ENCODE measurements around the gene THAP8.
A peak's percentile ranks its signal among the peaks of the same experiment; 100 is the strongest.

Gene THAP8

DNA sequence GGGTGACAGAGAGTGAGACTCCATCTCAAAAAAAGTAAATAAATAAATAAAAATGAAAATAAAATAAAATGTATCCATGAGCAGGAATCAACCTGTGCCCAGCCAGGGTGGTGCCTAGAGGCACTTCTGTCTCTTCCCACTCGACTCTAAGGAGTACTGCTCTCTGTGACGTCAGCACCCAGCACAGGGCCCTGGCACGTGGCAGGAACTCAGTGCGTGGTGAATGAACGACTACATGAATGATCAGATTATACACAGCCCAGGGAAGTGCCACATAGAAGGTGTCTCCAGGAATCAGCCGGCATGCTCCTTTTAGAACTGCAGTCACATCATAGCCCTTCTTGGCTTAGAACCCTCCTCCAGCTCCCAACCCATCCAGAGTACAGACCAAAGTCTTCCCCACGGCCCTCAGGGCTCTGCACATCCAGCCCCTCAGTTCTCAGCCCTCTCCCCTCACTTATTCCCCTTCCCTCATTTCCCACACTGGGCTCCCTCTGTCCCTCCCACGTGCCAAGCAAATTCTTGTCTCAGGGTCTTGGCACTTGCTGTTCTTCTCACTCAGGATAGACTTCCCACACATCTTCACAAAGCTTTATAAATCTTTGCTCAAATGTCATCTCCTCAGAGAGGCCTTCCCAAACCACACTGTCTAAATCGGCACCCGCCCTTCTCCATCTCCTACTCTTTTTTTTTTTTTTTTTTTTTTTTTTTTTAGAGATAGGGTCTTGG, 25.6 kb downstream of the THAP8 start:
- DNase-seq = no peak

DNA sequence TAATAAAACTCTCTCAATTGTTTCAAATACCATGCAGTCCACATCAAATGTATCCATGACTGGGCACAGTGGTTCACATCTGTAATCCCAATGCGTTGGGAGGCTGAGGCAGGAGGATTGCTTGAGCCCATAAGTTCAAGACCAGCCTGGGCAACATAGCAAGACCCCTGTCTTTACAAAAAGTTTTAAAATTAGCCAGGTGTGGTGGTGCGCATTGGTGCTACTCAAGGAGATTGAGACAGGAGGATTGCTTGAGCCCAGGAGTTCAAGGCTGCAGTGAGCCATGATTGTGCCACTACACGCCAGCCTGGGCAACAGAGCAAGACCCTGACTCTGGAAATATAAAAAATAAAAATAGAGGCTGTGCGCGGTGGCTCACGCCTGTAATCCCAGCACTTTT, 26.4 kb downstream of the THAP8 start:
- DNase-seq = no peak

DNA sequence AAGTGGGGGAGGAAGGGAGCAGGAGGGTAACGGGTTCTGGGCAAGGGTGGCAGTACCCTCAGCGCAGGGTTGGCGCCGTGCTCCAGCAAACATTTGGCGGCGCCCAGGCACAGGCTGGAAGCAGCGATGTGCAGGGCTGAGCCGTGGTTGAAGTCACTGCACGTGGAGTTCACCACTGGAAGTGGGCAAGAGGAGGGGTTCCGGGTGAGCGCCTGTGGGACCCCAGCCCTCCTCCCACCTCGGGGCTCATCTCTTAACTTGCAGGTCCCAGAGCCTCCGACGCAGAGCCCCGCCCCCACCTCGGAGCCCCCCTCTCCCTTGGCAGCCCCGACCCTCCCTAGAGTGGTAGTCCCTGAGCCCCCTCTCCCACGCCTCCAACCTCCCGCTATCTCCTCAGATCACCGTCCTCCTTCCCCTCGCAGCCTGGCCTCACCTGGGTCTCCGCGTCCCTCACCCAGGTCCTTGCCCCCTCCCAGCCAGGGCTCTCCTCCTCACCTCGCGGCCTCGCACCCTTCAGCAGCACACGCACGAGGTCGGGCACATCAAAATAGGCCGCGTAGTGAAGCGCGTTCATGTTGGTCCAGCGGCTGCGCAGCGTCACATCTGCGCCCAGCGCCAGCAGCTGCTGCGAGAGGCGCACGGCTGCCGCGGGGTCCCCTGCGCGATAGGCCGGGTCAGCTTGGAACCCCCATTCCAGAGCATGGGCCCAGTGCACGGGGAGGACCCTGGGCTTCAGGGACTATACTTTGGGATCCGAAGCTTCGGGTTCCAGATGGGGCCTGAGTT, 27.8 kb downstream of the THAP8 start:
- no peak for DNase-seq

DNA sequence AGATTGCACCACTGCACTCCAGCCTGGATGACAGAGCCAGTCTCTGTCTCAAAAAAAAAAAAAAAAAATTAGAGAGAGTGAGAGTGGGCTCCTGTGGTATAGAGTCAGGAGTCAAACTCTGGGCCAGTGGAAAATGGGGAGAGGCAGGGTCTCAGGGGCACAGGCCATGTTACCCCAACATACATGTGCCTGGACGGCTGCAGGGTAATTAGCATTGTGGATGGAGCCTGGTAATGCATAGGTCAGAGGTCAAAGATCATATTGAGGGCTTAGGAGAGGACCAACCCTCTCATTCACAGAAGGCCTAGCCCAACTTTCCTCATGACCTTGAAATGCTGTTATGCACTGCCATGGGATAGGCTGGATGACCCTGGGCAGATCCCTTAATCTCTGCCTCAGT, 28.5 kb downstream of the THAP8 start:
- no peak for DNase-seq

DNA sequence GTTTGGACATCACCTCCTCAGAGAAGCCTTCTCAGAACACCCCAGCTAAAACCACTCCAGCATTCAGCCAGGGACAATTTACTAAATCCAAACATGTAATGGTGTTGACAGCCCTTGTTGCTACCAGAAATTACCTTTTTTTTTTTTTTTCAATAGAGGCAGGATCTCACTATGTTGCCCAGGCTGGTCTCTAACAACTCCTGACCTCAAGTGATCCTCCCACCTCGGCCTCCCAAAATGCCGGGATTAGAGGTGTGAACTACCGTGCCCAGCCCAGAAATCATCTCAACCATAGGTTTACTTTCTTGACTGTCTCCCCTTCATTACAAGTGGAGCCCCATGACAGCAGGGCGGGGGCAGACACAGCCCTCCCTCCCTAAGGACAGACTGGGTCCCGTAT, 30.7 kb downstream of the THAP8 start:
- no peak for DNase-seq

DNA sequence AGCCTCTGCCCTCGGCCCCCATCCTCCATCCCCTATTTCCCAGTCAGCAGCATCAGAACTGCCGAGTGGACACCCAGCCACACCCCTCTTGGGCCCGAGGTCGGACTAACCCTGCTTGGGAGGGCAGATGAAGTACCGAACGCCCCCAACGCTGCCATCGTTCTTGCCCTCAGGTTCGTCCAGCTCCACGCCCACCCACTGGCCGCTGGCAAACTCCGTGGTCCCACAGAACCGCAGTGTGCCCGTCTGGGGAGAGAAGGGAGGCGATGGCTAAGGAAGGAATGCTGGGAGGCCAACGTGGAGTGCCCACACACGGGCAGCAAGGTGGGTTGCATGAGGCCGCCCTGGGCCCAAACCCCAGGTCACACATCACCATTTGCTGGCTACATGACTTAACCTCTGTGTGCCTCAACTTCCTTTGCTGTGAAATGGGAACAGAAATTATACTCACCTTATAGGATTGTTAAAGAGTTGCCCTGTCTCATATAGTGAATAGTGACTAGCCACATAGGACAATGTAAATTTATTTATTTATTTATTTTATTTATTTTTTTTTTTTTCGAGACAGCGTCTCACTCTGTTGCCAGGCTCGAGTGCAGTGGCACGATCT, 34.9 kb downstream of the THAP8 start:
- DNase-seq = no peak

DNA sequence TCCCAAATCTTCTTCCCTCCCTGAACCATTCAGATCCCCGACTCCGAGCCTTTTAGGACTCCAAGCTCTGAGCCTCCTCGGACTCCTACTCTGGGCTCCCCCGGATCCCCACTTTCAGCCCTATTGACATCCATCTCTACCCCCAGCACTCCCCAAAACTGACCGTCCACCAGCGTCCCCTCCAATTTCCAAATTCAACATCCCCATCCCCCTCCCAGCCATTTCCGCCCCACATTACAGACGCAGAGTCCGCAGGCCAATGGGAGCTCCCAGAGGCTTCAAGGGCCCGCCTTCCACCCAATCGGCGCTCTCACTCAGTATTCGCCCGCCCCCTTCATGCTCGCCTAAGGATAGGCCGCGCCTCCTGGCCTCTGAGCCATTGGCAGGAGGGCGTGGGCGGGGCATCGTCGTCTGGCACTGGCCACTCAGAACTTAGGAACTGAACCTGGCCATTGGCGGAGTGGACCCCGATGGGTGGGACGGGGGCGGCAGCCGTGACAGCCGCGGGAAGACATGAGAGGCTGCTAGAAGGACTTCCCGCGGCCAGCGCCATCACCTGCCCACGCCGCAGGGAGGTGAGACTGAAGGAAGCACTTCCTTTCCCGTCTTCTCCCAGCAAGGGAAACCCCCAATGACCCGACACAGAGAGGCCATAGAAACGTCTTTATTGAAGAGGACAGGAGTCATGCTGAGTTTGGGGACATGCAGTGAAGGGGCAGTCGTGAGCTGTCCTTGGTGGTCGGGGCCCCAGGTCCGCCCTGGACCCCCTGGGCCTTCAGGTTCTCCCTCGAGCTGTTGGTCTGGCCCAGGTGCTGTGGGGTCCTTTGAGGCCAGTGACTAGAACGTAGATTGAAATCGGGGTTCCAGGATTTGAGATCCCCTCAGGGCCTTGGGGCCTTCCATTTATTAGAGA, 39.8 kb downstream of the THAP8 start, which contains the start of gene ALKBH6:
Gene ALKBH6 (minus strand): TSS at position 202 of the 913 bp plus-strand sequence. CDS start 816 bp downstream, outside the sequence.
- peak; percentile 100 for DNase-seq

DNA sequence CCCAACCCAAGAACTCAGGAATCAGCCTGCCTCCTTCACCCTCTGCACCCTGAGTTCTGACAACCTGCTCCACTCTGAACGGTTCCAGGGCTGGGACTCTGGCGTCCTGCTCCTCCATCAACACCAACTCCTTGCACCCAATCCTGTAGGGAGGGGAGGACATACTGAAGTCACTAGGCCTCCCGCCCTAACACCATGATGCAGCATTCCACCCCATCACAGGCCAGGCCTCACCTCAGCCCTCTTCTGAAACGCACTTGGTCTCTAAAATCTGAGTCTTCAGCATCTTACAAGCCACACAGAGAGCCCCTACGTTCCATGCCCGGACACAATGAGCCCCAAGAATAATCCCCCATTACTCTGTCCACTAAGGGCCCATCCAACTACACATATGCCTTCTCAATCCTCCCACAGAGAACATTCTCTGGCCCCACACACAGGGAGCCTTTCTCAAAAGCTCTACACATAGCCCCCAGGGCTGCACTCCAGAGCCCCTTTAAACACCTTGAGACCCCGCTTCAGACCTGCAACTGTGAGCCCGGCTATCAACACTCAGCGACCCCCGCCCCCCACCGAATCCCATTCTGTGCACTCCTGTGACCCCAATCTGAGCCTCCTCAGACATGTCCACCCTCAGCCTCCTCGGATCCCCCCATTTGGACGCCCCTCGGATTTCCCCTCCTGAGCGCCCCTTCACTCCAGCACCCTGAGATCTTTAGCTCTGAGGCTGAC, 40.6 kb downstream of the THAP8 start:
- DNase-seq = no peak

DNA sequence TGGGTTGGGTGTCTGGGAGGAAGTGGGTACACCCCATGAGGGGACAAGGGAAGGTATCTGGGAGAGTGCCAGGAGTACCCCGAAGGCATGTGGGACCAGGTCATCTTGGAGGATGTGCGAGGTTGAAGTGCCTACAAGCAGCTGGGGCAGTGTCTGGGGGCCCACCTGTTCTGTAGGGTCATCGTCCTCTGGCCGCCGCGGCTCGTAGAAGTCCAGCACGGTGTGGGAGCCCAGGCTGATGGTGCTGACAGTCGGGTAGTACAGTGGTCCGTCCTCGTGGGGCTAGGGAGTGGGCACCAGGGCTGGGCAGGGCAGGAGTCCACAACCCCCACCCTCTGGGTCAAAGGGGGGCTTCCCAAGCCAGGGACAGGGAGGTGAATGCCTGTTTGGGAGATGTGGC, 43.7 kb downstream of the THAP8 start:
- DNase-seq = no peak

DNA sequence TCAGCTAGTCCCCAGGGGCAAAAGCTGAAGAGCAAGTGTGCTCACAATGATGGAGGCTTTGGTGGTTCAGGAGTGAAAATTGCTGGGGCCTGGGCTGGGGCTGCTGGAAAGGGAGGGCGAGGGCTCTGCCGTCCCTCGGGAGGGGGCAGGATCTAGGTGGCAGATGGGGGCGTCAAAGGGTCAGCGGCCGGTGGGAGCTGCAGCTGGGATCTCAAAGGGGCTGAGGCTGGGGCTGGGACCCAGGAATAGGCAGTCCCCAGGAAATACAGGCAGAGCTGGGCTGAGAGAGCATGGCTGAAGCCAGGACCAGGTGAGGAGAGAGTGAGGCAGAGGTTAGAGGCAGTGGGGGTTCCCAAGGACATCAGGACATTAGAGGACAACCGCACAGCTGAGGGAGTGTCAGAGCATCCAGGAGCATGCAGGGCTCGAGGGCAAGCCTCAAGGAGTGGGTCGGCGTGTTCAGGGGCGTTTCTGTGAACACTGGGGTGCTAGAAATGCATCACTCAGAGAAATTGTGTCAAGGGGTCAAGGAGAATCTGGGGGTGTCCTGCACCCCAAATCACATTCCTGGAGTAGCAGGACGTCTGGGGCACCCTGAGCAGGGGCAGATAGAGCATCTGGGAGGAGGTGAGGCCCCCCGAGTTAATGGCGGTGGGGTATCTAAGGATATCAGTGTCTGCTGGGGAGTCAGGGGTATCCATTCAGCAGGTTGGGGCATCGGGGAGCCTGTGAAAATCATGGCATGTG, 44.3 kb downstream of the THAP8 start:
- no peak for DNase-seq

DNA sequence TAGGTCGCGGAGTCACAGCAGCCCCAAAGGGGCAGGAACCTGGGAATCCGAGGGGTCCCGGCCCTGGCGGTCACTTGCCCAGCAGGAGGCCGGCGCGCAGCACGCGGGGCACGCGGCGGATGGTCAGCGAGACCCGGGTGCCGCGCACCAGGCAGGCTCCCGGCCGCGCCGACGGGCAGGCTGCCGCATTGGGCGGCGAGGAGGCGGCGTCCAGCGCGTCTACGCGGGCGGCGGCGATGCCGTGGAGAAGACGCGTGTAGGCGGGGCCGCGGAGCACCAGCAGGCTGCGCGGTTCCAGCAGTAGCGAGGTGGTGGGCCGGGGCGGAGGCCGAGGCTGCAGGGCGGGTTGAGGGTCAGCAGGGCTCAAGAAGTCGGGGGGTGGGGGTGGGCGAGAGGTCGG, 44.9 kb downstream of the THAP8 start:
- peak; percentile 66 for DNase-seq

DNA sequence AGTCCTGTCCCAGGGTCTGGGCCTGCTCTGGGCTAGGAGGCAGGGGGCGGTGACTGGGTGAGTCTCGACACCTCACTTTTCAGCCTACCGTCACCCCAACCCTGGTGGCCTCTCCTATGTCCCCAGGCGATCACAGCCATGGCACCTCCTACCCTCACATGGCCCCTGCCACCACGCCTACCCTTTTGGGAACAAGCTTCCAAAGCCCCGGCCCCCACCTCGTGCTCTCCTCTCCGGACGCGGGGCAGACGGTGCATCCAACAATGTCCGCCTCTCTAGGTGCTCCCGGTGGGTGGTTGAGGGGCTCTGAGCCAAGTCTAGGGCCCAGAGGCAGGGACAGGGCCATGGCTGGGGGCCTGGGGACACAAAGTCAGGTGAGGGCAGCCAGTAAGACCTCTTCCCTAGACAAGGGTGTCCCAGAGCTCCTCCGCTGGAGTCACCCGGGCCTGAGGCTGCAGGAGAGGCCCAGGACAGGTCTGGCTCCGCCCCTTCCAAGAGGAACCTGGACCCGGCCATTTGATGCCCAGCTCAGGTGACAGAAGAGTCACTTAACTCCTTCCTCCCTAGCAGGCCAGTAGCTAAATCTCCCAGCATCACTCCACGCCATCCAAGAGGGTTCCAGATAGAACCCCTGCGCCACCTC, 45.6 kb downstream of the THAP8 start, which contains the start of gene SYNE4:
Gene SYNE4 (minus strand): TSS at position 478 of the 643 bp plus-strand sequence. CDS start 132 bp downstream, at position 346.
- DNase-seq = no peak

DNA sequence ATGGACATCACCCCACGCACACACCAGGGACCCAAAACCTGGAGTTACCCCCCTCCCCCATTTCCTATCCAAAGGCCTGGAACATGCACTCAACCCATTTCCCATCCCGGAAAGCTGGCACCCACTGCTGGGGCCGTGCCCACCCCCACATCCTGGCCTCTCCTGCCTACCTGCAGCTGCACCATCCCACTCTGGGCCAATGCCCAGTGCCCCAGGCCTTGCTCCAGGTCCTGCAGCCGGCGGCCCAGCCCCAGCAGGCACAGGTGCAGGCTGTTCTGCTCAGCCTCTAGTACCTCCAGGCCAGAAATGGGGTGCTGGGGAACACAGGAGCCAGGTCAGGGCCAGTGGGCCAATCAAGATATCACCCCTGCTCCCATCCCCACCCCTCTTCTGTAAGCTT, 47.1 kb downstream of the THAP8 start:
- DNase-seq = no peak

DNA sequence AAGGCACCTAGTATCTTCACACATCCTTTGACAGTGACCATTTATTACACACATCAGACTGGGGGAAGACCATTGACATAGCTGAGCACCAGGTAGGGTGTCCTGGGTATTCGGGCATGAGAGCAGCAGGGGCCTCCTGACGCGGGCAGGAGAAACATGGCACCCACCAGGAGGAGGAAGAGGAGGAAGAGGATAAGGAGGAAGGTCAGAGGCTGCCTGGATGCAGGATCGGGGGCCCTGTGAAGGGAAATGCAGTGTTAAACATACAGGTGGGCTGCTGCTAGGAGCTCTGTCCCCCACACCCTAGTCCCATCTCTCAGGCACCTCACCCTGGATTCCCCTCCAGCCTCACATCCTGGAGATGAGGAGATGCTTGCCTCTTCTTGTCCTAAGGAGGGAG, 50.8 kb downstream of the THAP8 start:
- no peak for DNase-seq

DNA sequence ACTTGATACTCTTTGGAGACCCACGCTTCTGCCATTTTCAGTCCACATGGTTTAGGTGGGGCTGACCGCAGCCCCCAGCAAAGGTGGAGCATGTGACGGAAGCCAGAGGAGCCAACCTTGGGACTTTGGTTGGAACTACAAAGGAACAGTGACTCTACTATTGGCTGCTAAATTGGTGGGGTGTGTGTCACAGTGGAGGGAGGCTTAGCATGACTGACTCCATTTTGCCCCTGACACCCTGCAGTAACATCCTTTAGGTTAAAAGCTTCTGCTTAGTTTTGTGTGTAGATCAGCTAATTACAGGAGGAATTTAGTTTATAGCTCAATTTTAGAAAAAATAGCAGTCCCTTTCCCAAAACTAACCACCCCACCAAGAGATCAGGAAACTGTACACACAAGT, 52.5 kb downstream of the THAP8 start:
- DNase-seq = no peak

DNA sequence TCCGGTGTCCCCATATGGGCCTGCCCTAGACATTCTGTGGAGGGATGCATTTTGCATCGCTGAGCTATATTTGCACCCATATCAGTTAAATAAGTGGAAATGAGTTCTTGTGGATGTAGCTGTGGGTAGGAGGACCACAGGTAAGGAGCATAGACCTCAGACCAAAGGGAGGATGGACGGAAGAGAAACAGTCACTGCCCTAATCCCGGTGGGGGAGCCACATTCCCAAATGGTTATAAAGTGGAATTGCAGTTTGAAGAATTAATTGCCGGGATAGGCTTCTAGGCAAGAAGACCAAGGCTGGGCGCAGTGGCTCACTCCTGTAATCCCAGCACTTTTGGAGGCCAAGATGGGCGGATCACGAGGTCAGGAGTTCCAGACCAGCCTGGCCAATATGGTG, 57.3 kb downstream of the THAP8 start:
- no peak for DNase-seq

DNA sequence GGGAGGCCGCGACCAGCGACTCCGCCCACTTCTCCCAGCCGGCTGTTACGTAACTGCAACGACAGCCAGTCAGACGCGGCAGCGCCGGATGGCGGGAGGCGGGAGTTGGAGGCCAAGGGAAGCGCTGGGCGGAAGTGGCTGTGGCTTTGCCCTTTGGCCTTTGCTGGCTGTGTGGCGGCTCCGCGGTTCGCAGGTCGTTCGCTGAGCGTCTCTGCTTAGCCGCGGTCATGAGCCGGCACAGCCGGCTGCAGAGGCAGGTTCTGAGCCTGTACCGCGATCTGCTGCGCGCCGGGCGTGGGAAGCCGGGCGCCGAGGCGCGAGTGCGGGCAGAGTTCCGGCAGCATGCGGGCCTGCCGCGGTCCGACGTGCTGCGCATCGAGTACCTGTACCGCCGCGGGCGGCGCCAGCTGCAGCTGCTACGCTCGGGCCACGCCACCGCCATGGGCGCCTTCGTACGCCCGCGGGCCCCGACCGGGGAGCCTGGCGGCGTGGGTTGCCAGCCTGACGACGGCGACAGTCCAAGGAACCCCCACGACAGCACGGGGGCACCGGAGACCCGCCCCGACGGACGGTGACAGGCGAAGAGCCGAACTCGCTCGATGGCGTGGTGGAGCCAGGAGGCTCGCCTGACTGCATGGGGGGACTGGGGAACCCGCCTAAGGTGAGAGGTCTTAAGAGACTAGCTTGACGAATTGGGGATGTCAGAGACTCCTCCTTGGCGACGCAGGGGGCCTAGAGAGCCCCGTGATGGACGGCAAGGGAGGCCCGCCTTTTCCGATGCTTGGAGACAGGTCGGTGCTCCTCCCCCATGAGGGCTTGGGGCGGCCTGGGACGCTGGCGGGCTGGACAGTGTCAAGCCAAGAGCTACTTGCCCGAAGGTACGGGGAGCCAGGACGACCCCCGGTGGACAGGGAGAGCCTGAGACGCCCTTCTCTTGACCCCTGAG, 58.8 kb downstream of the THAP8 start, which contains the start of gene SDHAF1:
Gene SDHAF1 (plus strand): TSS at position 141 of the 946 bp plus-strand sequence. CDS start 87 bp downstream, at position 228.
- peak; percentile 96 for DNase-seq

DNA sequence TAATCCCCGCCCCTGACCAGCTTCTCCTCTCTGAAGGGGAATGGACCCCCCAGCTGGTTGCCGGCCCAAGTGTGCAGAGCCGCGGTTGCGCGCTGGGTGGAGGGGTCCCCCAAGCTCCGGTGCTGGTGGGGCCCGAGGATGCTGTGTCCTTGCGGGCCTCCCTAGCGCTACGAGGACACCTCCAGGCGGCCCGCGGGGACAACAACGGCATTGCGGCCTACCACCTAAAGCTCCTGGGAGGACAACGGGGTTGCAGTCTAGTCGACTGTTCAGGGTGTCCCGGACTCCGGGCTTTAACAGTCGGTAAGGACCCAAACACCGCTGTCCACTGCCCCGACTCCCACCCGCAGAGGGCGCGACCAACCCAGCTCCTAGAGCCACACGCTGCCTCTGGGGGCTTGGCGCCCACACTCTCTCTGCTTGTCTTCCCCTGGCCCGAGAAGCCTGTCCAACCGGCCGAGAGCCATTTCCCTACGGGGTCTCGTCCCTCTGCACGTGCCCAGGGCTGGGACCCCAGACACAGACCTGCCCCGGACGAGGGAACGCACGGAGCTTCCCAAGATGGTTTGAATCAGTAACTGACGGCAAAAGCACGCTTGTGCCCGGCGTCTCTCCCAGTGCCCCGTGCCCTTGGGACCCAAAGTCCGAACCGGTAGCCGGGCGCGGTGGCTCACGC, 60.0 kb downstream of the THAP8 start:
- peak; percentile 15 for DNase-seq
